ENCODE measurements around the gene PARD3.

PARD3 gene

DNA sequence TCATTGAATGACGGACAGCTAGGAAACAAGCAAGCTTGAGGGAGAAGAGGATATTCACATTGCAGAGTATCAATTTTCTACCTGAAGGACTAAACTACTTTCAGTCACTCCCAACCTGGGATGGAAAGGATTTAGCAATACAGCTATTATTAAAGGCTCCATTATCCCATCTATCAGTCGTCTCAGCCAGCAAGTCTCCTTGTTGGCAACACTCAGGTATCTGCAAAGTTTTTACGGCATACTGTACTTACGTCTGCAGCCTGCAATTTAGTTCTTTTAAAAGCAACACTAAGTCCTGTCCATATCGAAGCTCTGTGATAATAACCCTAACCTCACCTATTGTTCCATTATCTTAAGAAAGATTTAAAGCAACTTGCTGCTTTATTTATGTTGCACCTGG lies 689.4 kb downstream of the PARD3 start:
- DNase-seq (ENCODE audit: insufficient read length, low spot score) (no peak), FAIRE-seq (no peak)
- TF ChIP-seq, protein P1, sequence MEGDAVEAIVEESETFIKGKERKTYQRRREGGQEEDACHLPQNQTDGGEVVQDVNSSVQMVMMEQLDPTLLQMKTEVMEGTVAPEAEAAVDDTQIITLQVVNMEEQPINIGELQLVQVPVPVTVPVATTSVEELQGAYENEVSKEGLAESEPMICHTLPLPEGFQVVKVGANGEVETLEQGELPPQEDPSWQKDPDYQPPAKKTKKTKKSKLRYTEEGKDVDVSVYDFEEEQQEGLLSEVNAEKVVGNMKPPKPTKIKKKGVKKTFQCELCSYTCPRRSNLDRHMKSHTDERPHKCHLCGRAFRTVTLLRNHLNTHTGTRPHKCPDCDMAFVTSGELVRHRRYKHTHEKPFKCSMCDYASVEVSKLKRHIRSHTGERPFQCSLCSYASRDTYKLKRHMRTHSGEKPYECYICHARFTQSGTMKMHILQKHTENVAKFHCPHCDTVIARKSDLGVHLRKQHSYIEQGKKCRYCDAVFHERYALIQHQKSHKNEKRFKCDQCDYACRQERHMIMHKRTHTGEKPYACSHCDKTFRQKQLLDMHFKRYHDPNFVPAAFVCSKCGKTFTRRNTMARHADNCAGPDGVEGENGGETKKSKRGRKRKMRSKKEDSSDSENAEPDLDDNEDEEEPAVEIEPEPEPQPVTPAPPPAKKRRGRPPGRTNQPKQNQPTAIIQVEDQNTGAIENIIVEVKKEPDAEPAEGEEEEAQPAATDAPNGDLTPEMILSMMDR (IDR thresholded peaks at IDR 0.05; ENCODE audit: insufficient read depth, missing control alignments) = no peak

DNA sequence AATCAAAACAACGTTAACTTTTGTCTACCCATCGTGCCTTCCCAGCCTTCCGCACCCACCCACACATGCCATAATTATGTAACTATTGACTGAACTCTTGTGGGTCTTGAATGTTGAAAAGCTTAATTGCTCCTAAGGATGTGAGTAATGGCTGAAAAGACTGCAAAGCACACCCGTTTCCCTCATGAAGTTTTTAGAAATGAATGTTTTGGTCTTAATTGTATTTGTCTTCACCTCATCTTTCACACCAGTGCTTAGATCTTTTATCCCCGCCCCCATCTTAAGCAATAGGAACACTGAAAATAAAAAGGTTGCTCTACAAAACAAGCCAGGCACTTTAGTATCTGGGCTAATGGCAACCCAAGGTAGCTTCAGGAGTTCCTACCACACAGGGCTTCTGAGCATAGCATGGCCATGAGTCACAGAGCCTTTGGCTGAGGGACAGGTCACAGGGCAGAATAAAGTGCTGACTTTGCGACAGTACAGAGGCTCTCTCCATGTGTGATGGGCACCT lies 690.5 kb downstream of the PARD3 start:
- no peak for FAIRE-seq
- no peak for DNase-seq (ENCODE audit: insufficient read length, low spot score)
- TF ChIP-seq, protein P1 (IDR thresholded peaks at IDR 0.05; ENCODE audit: insufficient read depth, missing control alignments) = no peak

DNA sequence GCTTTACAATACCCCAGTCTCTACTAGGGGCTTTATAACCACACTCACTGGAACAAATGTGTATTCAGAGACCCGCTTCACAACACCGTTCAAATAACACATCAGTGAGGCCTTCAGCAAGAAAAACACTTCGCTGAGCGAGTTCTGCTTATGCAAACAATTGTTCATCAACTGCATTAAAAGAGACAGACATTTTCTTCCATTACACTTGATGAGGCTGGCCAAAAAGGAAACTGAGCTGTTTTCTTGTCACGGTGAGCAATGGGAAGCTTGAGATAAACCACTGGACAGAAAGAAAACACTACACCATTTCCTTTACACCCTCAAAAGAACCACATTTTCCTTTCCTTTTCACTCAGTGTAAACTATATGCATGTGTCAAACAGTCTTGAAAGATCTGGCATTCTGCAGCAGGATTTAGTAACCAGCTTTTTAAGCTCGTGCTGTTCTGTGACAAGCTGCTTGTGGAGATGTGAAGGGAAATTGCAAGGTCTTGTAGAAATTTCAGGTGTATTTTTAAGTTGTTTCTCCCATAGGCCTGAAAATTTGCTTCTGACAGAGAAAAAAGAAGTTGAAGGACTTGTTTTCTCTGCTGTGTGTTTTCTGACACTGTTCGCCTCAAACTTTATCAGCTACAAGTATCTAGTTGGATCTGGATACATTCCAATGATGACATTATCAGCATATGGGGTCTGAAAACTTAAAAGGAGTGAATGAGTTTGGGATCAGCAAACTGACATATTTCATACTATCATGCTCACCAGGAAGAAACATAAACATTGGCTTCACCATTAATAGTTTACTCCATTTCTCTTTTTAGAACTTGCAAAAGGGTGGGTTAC lies 693.1 kb downstream of the PARD3 start:
- DNase-seq (ENCODE audit: insufficient read length, low spot score) (no peak), FAIRE-seq (no peak)
- TF ChIP-seq, protein P1 (IDR thresholded peaks at IDR 0.05; ENCODE audit: insufficient read depth, missing control alignments) = no peak

DNA sequence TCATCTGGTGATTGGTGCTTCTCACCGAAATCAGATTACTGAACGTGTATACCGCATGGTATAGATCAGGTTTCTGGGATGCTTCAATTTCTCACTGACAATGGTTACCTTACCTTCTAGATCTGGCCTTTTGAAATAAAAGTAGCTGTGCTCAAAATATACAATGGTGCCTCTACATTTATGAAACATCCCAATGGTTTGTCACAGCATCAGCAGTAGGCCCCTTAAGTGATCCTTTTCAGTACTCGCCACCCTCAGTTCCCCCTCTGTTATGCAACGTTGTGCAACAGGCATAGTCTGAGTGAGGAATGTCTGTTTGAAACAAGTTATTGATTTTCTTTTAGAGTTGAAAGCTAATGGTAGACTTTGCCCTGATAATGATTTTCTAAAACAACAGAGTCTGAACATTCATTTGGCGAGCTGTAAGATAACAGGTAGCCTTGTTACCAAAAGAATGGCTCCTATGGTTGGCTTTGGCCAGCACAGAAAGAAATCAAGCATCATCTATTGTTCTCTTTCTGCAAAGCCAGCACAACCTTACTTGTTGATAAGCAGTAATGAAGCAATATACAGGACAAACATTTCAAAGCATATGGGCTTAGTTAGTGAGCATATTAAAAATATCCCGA lies 693.9 kb downstream of the PARD3 start:
- FAIRE-seq = no peak

DNA sequence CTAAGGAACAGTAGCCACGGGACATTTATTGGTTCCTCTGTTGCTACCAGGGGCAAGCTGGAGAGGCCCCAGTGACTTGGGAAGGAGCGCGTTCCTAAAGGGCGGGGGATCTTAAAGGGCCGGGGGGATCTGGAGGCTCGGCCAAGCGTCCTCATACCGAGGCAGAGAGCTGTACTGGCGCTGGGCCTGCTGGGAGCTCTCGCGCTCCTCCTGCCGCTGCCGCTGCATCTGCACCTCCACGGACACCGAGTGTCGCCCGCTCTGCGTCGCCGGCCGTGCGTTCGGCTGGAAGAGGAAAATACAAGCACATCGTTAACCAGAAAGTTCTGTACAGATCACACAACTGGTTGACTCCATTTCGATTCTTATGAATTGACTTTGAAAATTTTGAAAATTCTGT lies 695.6 kb downstream of the PARD3 start:
- FAIRE-seq (no peak), DNase-seq (ENCODE audit: insufficient read length, low spot score) (no peak)
- TF ChIP-seq, protein P1 (IDR thresholded peaks at IDR 0.05; ENCODE audit: insufficient read depth, missing control alignments) = no peak

More for the DNA sequence above, 693.9 kb downstream of the PARD3 start:
- TF ChIP-seq, protein P1 (IDR thresholded peaks at IDR 0.05; ENCODE audit: insufficient read depth, missing control alignments) = no peak
- no peak for DNase-seq (ENCODE audit: insufficient read length, low spot score)

DNA sequence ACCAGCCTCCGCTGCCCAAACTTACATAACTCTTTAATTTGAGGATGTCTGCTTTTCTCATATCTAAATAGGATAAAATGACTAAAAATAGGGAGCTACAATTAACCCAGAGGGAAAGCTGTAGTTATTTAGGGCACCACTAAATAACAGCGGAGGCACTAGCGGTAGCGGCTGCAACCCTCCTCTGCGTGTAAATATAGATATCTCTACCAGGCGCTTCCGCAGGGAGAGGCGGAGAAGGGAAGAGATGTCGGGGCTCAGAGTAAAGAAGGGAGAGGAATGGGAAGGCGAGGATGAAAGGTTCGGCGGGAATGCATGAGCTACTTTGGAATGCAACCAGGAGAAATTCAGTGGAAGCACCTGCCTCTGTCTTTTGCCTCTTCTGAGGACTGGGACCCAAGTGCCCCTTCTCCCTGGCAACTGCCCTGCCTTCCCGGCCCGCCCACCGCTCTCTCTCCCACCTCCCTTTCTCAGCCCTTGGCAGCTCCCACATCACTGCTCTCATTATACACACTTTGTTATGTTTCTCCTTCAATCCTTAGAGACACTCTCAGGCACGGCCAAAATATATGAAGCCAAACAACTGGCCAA lies 698.3 kb downstream of the PARD3 start:
- TF ChIP-seq, protein P1 (IDR thresholded peaks at IDR 0.05; ENCODE audit: insufficient read depth, missing control alignments) = no peak
- DNase-seq (ENCODE audit: insufficient read length, low spot score) (no peak), FAIRE-seq (no peak)

Measured in D721Med (cell line).